22Rv1 (cell line): ENCODE measurements around the gene SRD5A3.
A peak's percentile ranks its signal among the peaks of the same experiment; 100 is the strongest.

Experiments
- H3K27ac ChIP-seq: fragments of 450-650 bp; 2 replicates; pipeline ENCODE4 v1.5.1; 2017
- CTCF ChIP-seq: fragments of 450-650 bp; IDR thresholded peaks from 2 replicates; pipeline ENCODE4 v1.5.1; 2017; ENCODE audit warnings: mild to moderate bottlenecking
- ZFX ChIP-seq: fragments of 450-650 bp; IDR thresholded peaks from 2 replicates; pipeline ENCODE4 v1.6.1; 2017; ENCODE audit warnings: antibody characterized with exemption, borderline replicate concordance

SRD5A3 gene

DNA sequence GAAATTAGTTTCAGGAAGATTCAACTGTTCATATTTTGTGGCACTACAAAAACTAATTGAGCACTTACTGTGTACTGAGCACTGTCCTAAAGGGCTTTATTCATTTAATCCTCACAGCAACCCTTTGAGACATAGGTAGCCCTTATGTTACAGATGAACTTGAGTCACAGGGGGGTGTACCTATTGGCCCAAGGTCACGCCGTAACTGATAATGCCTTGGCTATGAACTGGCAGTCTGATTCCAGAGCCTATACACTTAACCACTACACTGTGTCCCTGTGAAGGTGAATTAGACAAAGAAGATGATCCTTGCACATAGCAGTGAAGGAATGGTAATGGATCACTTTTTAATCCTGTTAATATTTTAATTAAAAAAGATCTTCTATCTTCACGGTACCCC is 61.7 kb downstream of the SRD5A3 start:
- no peak overlapping the region for H3K27ac ChIP-seq
- TF ChIP-seq CTCF (no peak), ZFX (no peak)

DNA sequence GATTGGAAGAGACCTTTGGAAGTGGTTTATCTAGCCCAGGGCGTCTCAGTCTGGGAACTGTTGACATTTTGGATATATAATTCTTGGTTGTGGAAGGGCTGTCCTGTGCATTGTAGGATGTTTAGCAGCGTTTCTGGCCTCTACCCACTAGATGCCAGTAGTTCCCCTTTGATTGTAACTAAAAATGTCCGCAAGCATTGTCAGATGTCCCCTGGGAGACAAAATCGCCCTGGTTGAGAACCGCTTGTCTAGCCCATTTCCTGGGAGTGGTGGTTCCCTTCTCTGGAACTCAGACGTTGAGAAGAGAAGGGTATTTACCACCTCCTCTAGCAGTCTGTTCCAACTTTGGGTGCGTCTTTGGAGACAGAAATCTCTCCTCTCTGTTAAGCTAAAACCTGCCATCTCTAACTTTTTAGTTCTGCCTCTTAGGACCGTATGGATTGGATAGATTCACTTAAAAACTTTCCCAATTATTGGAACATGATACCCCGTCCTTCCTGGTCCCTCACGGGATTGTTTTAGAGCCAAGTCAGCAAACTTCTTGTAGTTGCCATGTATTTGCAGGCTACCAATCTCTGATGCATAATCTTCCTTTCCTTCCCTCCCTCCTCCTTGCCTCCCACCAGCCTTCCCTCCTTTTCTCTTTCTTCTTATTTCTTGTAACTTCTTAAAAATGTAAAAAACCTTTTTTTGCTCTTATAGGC is 63.6 kb downstream of the SRD5A3 start:
- peak overlapping the region; percentile 3; the same call in 1 of the 2 replicates for H3K27ac ChIP-seq
- TF ChIP-seq ZFX (no peak), CTCF (no peak)

DNA sequence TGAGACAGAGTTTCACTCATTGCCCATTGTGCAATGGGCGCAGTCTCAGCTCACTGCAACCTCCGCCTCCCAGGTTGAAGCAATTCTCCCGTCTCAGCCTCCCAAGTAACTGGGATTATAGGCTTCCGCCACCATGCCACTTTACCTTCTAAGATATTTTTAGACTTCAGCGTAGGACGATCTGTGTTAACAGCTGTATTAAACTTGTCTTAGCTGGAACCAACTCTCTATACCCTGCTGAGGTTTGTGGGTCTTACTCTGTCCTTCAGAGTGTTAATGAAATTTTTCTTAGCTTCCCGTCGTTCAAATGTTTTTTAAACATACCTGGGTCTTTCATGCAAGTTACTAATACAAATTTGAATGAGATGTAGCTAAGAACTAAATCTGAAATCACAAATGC is 64.4 kb downstream of the SRD5A3 start:
- no peak for TF ChIP-seq ZFX
- no peak for TF ChIP-seq CTCF
- H3K27ac ChIP-seq: peak overlapping the region; percentile 3; the same call in 1 of the 2 replicates

DNA sequence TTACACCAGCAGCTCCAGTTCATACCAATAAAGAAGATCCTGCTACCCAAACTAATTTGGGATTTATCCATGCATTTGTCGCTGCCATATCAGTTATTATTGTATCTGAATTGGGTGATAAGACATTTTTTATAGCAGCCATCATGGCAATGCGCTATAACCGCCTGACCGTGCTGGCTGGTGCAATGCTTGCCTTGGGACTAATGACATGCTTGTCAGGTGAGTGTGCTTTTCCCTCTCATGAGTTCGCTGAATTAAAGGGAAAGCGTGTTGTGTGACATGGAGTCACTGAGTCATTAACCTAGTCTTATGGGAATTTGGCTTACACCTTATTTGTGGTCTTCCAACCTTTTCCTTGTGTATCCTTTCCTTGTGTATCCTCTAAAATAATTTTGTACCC is 65.6 kb downstream of the SRD5A3 start:
- TF ChIP-seq ZFX (no peak), CTCF (no peak)
- H3K27ac ChIP-seq: no peak overlapping the region

DNA sequence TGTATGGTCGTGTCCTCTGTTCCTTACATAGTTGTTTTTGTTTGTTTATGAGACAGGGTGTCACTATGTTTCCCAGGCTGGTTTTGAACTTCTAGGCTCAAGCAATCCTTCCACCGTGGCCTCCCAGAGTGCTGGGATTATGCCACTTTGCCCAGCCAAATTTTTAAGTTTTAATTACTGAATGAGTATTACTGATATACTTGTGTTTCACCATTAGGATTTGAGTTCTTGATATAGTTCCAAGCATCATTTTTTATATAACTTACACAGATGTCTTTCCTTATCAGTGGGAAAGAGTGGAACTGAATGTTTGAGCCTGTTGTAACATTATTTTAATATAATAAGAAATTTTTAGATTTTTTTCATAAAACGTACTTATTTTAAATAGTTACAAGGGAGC is 70.1 kb downstream of the SRD5A3 start:
- H3K27ac ChIP-seq: no peak overlapping the region
- TF ChIP-seq CTCF (no peak), ZFX (no peak)
